Peyer's patch (tissue), 4 donors: ENCODE data around the gene BLID. TPM values are rescaled to one million over a fixed set of nuclear protein-coding genes. Genes with fewer than 3 reads are reported as not detected.
A peak's percentile ranks its signal among the peaks of the same experiment; 100 is the strongest.

ENCODE experiments used
- DNase-seq, 3 donors: peaks; one replicate each; pipeline ENCODE4 v3.0.0-alpha.2; 2017 to 2019
- H3K27ac ChIP-seq, 4 donors: fragments of 200-600 bp; sonication (generic); one replicate each; pipeline ENCODE4 v1.5.1; 2016 to 2019
- H3K27me3 ChIP-seq, 2 donors: fragments of 200-600 bp; sonication (generic); one replicate each; pipeline ENCODE4 v1.5.1; 2019
- H3K36me3 ChIP-seq, 3 donors: fragments of 200-600 bp; sonication (generic); one replicate each; pipeline ENCODE4 v1.5.1; 2016 to 2019
- H3K4me1 ChIP-seq, 4 donors: fragments of 200-600 bp; sonication (generic); one replicate each; pipeline ENCODE4 v1.5.1; 2016 to 2019
- H3K4me3 ChIP-seq, 4 donors: fragments of 200-600 bp; sonication (generic); 1 replicate in 3 of 4; 2 replicates in 1 of 4; pipeline ENCODE4 v1.5.1; 2016 to 2019; ENCODE audit warnings: mild to moderate bottlenecking in 1 of 4
- H3K9me3 ChIP-seq, 4 donors: fragments of 200-600 bp; sonication (generic); one replicate each; pipeline ENCODE4 v1.5.1; 2016 to 2019; ENCODE audit warnings: mild to moderate bottlenecking in 1 of 4
- POLR2A ChIP-seq, 2 donors: fragments of 450-650 bp; IDR thresholded peaks; one replicate each; pipeline ENCODE4 v1.5.1; 2017; ENCODE audit warnings: antibody characterized with exemption in 2 of 2, mild to moderate bottlenecking in 2 of 2, moderate library complexity in 2 of 2
- total RNA-seq, 4 donors: library from RNA; depleted of rRNA; stranded (reverse); fragments of >200 nt; gene quantifications; one replicate each; pipeline ENCODE4 v1.1.0, GENCODE V29; 2016
- TF ChIP-seq, protein P1 (sequence below), 6 experiments: fragments of 450-650 bp in 4 of 6; fragments of 200-600 bp in 2 of 6; sonication (generic) in 1 of 6; IDR thresholded peaks; one replicate each; pipeline ENCODE4 v1.5.1; 2017 to 2019; ENCODE audit warnings: antibody characterized with exemption in 6 of 6, mild to moderate bottlenecking in 3 of 6, moderate library complexity in 1 of 6

Gene BLID
- total RNA-seq, 4 donors from 2014 or later: not detected

DNA sequence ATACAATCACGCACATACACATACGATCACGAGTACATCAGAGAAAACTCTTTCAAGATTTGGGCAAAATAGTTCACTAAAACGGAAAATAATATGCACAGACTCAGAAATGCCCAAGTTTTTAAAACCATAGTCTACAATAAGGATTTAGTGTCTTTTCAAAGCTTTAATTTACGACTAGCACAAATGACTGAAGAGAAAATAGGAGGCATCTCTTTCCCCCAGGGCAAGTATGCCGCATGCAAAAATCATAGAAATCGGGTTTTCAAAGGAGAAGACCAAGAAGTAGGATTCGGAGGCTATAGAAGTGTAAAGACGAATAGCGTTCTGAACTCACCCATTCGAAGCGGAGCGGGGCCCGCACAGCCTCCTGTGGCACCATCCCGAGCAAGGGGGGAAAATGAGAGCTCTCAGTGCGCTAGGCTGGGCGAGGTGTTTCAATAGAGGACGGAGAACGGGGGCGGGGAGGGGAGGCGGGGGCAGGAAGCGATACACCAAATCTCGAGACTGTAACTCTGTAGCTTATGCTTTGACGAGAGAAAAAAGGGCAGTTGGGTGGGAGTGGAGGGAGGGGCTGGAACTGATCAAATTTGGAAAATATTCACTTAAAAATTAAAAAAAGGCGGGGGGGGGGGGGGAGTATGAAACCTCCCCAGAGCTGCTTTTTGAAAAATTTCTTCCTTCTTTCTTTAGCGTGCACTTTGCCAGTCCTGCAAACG is 15.8 kb downstream of the BLID start:
- peak overlapping the region; percentile 3 to 45 (median 20) for H3K4me3 ChIP-seq

GRCh38 chr11:122099374-122100036 is 16.5 kb downstream of the BLID start:
- no peak for TF ChIP-seq POLR2A (IDR thresholded peaks at IDR 0.05)
- TF ChIP-seq, protein P1, sequence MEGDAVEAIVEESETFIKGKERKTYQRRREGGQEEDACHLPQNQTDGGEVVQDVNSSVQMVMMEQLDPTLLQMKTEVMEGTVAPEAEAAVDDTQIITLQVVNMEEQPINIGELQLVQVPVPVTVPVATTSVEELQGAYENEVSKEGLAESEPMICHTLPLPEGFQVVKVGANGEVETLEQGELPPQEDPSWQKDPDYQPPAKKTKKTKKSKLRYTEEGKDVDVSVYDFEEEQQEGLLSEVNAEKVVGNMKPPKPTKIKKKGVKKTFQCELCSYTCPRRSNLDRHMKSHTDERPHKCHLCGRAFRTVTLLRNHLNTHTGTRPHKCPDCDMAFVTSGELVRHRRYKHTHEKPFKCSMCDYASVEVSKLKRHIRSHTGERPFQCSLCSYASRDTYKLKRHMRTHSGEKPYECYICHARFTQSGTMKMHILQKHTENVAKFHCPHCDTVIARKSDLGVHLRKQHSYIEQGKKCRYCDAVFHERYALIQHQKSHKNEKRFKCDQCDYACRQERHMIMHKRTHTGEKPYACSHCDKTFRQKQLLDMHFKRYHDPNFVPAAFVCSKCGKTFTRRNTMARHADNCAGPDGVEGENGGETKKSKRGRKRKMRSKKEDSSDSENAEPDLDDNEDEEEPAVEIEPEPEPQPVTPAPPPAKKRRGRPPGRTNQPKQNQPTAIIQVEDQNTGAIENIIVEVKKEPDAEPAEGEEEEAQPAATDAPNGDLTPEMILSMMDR (IDR thresholded peaks at IDR 0.05): no peak
- no peaks in the 10 kb centered on the region for H3K9me3 ChIP-seq
- H3K27ac ChIP-seq: peak overlapping the region in 2 of 4 donors; percentile 2 to 84
- H3K36me3 ChIP-seq: no peaks in the 10 kb centered on the region
- H3K4me1 ChIP-seq: no peaks in the 10 kb centered on the region
- peak overlapping the region; percentile 3 to 45 (median 18) for H3K4me3 ChIP-seq
- DNase-seq: no peak
- H3K27me3 ChIP-seq: no peaks in the 10 kb centered on the region

More for the DNA sequence above, 15.8 kb downstream of the BLID start:
- no peaks in the 10 kb centered on the region for H3K27me3 ChIP-seq
- no peaks in the 10 kb centered on the region for H3K36me3 ChIP-seq
- peak in 1 of 3 donors; percentile 52 for DNase-seq
- peak overlapping the region in 2 of 4 donors; percentile 2 to 84 for H3K27ac ChIP-seq
- no peaks in the 10 kb centered on the region for H3K4me1 ChIP-seq
- TF ChIP-seq POLR2A (IDR thresholded peaks at IDR 0.05): no peak
- no peaks in the 10 kb centered on the region for H3K9me3 ChIP-seq

DNA sequence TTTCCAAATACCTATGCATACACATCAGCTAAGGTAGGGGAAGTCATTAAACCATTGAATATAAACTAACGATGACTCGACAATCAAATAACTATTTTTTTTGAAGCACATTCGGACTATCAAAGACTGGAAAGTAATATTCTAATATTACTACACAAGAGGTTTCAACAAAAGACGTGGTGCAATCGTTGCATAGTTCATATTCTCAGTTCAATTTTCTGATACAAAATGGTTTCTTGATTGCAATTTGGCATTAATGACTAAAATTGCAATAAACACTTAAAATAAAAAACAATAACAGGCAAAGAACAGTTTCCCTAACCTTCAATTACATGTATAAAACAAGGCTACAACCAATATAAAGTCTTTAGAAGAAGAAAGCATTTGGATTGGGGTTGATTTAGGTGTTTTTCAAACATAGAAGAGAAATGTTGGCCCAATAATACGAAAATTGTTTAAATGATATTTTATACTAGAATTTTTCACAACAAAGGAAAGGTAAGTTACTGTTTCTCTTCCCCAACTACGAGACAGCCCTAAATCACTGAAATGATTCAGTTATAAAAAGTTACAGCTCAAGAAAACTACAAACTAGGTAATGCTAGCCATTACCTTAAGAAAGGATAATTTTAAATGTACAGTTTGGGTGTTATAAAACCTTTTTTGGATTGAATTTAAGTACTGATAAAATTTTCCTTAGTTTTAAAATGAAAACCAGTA is 17.6 kb downstream of the BLID start:
- Histone ChIP-seq H3K27me3 (no peaks in the 10 kb centered on the region), H3K36me3 (no peaks in the 10 kb centered on the region), H3K27ac (peak overlapping the region in 1 of 4 donors; percentile 84), H3K4me3 (peak overlapping the region in 1 of 4 donors; percentile 45), H3K9me3 (no peaks in the 10 kb centered on the region), H3K4me1 (no peaks in the 10 kb centered on the region)
- TF ChIP-seq POLR2A (IDR thresholded peaks at IDR 0.05): no peak
- TF ChIP-seq, protein P1 (IDR thresholded peaks at IDR 0.05): no peak
- no peak for DNase-seq

GRCh38 chr11:122097419-122098001 is 18.5 kb downstream of the BLID start:
- TF ChIP-seq, protein P1 (IDR thresholded peaks at IDR 0.05): no peak
- no peak for TF ChIP-seq POLR2A (IDR thresholded peaks at IDR 0.05)
- no peaks in the 10 kb centered on the region for H3K9me3 ChIP-seq
- DNase-seq: no peak
- H3K4me3 ChIP-seq: peak overlapping the region in 2 of 4 donors; percentile 8 to 45
- H3K27ac ChIP-seq: peak overlapping the region in 1 of 4 donors; percentile 84
- H3K27me3 ChIP-seq: no peaks in the 10 kb centered on the region
- H3K36me3 ChIP-seq: no peaks in the 10 kb centered on the region
- no peaks in the 10 kb centered on the region for H3K4me1 ChIP-seq

- no peaks in the 10 kb centered on the region for H3K27me3 ChIP-seq
- H3K9me3 ChIP-seq: no peaks in the 10 kb centered on the region
- H3K36me3 ChIP-seq: no peaks in the 10 kb centered on the region
- H3K4me1 ChIP-seq: no peaks in the 10 kb centered on the region
- DNase-seq: no peak
- H3K4me3 ChIP-seq: no peak overlapping the region
- TF ChIP-seq, protein P1 (IDR thresholded peaks at IDR 0.05): no peak
- TF ChIP-seq POLR2A (IDR thresholded peaks at IDR 0.05): no peak
- peak overlapping the region in 1 of 4 donors; percentile 84 for H3K27ac ChIP-seq
Observed at GRCh38 chr11:122096272-122097112, 19.5 kb downstream of the BLID start.
